GM19193 (cell line): ENCODE results near the gene TM9SF3.
A peak's percentile ranks its signal among the peaks of the same experiment; 100 is the strongest.

Experiments used
- POLR2A ChIP-seq: IDR thresholded peaks from 4 replicates; pipeline ENCODE4 v1.6.1; 2011; ENCODE audit not compliant: insufficient read depth, insufficient read length; ENCODE audit errors: extremely low read depth

The TM9SF3 gene

DNA sequence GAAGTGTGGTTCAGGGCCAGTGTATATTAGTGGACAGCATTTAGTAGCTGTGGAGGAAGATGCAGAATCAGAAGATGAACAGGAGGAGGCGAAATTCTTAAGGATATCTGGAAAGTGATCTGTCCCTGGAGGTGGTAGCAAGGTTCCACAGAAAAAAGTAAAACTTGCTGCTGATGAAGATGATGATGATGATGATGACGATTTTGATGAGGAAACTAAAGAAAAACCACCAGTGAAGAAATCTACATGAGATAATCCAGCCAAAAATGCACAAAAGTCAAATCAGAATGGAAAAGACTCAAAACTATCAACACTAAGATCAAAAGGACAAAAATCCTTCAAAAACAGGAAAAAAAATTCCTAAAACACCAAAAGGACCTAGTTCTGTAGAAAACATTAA lies 26.3 kb downstream of the TM9SF3 start:
- TF ChIP-seq POLR2A, result no peak

GRCh38 chr10:96556003-96556402 lies 30.8 kb downstream of the TM9SF3 start:
- TF ChIP-seq POLR2A, result no peak

DNA sequence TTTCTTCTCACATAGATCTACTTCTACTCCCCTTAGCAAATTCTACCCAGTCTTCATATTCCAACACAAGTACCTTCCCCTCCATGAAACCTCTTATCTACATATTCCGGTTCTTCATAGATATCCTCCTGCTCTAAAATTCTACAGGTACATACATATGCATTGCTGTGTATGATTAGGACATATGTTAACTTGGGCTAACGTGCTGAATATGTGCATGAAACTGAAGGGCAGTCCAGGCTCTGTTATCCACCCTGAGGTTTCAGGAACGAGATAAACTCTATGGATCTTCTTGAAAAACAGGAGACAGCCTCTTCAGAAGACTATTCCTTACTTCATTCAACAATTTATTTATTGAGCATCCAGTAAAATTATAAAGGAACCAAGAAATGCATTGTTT lies 31.5 kb downstream of the TM9SF3 start:
- TF ChIP-seq POLR2A, result no peak

- no peak for TF ChIP-seq POLR2A
Observed at GRCh38 chr10:96548589-96548988, 38.2 kb downstream of the TM9SF3 start.

DNA sequence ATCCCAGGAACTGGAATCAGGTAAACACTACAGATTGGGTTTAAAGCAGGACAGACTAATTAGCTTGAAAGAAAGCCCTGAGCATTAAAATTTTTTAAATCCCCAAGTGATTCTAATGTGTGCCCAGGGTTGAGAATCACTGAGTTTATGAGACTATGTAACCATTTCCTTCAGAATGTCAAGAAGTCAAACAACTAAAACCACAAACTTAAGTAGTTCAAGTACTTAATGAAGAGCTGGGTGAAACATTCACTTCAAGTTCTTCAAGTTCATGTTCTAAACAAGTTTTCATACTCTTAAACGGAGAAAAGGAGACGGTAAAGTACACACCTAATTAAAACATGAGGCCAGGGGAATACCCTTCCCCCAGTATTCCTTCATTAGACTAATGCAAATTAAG lies 44.9 kb downstream of the TM9SF3 start:
- no peak for TF ChIP-seq POLR2A

DNA sequence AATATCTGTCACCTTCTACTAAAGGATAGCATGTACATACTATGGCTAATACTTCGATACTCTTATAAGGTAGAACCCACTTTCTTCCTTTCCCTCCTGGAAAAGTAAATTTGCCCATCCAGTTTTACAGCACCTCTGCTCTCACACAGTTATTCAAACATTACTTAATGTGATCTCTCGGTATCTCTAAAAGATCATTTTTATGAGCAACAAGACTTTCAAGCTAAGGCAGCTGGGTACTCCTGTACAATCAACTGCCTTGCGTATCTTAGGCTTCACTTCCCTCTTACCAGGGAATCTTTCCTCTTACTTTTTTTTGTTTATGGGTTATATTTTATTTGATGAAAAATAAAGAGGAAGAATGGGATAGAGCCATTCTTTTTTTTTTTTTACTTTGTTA lies 46.6 kb downstream of the TM9SF3 start:
- no peak for TF ChIP-seq POLR2A

- TF ChIP-seq POLR2A, result no peak
Observed at GRCh38 chr10:96538683-96539082, 48.1 kb downstream of the TM9SF3 start.

GRCh38 chr10:96536129-96536528 lies 50.7 kb downstream of the TM9SF3 start:
- no peak for TF ChIP-seq POLR2A

DNA sequence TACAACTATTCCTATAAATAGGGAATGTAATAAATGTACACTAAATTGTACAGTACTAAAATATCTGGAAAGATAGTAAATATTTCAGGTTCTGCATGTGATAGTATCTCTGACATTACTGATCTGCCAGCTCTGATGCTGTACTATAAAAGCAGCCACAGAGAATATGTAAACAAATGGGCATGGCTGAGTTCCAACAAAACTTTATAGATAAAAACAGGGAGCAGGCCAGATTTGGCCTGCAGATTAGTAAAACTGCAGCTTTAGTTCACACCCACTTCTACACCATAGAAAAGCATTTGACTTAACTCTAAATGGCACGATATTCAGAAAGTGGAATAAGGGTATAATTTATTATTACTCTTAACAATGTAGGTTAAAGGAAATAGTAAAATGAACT lies 54.3 kb downstream of the TM9SF3 start:
- no peak for TF ChIP-seq POLR2A

DNA sequence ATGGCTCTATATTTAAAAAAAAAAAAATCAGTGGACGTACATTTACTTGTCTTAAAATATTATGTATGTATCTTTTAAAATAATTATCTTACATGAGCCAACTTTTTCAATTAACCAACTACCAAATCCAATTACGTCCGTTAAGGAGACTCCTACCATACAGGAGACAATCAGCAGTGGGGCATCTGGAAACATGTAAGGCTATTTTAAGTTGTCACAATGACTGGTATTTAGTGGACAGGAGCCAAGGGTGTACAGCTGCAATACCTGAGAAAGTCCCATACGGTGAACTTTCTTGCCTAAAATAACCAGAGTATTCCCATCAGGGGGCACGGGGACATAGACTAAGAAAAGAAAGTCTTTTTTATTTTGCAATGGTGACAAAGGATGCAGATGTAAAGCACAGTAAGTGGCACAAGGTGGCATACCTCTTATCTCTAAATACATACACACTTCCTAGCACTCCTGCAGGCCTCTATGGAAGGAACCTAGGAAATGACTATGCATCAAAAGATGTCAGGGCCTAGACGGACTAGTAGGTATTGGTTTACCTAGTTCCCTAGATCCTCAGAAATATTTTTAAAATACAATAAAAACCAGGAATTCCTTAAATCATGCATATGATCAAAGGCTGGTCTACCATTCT lies 57.1 kb downstream of the TM9SF3 start:
- TF ChIP-seq POLR2A, result no peak

DNA sequence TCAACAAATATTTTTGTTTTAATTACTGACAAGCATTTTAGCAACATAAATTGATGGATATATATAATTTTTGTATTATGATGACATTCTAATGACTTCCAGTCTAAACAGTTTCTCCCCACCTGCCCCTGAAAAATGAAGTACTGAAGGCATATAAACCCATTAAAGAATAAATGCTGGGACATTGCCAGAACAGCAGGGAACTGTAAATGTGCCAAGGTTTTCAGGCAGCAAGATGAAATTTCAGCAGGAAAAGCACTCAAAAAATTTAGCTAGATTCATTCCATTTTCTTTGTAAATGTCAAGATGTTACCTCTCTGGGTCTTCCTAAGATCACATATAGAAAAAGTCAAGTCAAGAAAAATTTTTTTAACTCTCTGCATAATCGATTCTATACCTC lies 62.1 kb downstream of the TM9SF3 start:
- no peak for TF ChIP-seq POLR2A

GRCh38 chr10:96517284-96517683 lies 69.5 kb downstream of the TM9SF3 start:
- no peak for TF ChIP-seq POLR2A

- TF ChIP-seq POLR2A, result no peak
Observed at GRCh38 chr10:96516337-96516736, 70.5 kb downstream of the TM9SF3 start.

- peak; percentile 51 for TF ChIP-seq POLR2A
Observed at GRCh38 chr10:96513698-96514561, 72.9 kb downstream of the TM9SF3 start, which contains the start of gene TLL2. TSS of gene TLL2 (minus strand) at chr10:96513926. CDS start at chr10:96513685, 241 bp downstream.

- TF ChIP-seq POLR2A, result no peak
Observed at GRCh38 chr10:96513305-96513697, 73.5 kb downstream of the TM9SF3 start.
